ENCODE measurements around the gene CAMTA1. TPM values are rescaled to one million over a fixed set of nuclear protein-coding genes. Genes with fewer than 3 reads are reported as not detected.

Gene CAMTA1
- total RNA-seq, 1 donor from 2014 or later, result 77.6 TPM

DNA sequence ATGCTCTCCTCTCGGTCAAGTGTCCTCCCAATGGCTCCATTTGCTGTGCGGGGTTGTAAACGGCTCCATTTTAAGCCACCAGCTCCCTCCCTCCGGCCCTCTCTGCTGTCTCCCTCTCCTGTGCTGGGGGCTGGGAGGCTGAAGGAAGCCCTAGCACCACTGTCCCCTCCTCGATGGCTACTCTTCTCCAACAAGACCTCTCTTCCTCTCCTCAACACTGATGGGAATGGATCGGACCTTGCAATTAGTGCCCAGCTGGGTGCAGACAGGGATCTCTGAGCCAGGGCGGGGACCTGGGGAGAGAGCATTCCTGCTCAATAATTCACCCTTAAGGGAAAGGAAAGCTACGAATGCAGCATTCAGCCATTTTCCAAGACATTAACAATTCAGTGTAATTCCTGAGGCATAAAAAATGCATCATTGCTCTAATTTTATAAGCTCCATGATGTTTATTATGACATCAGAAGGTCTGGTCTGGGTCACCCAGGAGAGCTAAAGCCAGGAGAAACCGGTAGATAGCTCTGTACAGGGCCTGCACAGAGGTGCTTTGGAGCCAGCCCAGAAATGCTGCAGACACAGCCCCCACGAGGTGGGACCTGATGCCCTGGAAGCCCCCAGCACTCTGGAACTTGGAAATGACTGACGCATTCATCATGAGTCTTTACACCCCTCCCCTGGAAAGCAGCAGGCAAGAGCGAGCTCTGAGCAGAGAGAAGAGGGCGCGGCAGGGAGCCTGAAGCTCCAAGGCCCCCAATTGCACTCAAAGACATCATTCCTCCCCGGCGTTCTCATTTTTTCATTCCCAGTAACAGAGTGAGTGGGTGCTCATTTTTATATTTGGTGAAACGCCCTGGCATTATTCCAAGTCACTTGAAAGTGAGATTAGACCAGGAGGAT, 909.6 kb downstream of the CAMTA1 start:
- H3K27ac ChIP-seq (ENCODE audit: low read depth, low read length), result no peak overlapping the region
- DNase-seq (ENCODE audit: low read depth) (no peak), FAIRE-seq (no peak)
- H3K4me3 ChIP-seq (ENCODE audit: insufficient read depth, low read depth, low read length), result no peak overlapping the region
- no peak for TF ChIP-seq EZH2 (IDR thresholded peaks at IDR 0.05; ENCODE audit: insufficient read depth, low read length)
- TF ChIP-seq, protein P1, sequence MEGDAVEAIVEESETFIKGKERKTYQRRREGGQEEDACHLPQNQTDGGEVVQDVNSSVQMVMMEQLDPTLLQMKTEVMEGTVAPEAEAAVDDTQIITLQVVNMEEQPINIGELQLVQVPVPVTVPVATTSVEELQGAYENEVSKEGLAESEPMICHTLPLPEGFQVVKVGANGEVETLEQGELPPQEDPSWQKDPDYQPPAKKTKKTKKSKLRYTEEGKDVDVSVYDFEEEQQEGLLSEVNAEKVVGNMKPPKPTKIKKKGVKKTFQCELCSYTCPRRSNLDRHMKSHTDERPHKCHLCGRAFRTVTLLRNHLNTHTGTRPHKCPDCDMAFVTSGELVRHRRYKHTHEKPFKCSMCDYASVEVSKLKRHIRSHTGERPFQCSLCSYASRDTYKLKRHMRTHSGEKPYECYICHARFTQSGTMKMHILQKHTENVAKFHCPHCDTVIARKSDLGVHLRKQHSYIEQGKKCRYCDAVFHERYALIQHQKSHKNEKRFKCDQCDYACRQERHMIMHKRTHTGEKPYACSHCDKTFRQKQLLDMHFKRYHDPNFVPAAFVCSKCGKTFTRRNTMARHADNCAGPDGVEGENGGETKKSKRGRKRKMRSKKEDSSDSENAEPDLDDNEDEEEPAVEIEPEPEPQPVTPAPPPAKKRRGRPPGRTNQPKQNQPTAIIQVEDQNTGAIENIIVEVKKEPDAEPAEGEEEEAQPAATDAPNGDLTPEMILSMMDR (IDR thresholded peaks at IDR 0.05; ENCODE audit: insufficient read depth, low read depth, low read length), result no peak
- peaks cover 56% of the 10 kb centered on the region for H3K27me3 Mint-ChIP-seq (ENCODE audit: low read depth, unreplicated experiment)
- peaks cover 28% of the 10 kb centered on the region for H3K9me3 Mint-ChIP-seq (ENCODE audit: unreplicated experiment)
- peaks cover 5% of the 10 kb centered on the region for H3K36me3 Mint-ChIP-seq (ENCODE audit: low read depth, unreplicated experiment)
- no peaks in the 10 kb centered on the region for H3K4me1 ChIP-seq (ENCODE audit: insufficient read depth, low read length)
- H3K79me2 ChIP-seq (ENCODE audit: insufficient read depth, low read length), result no peaks in the 10 kb centered on the region
- H3K27ac Mint-ChIP-seq (ENCODE audit: unreplicated experiment), result no peak overlapping the region
- no peak overlapping the region for H3K4me2 ChIP-seq (ENCODE audit: low read length)
- H3K9ac ChIP-seq (ENCODE audit: low read length), result no peak overlapping the region
- no peaks in the 10 kb centered on the region for H3K4me1 Mint-ChIP-seq (ENCODE audit: low read depth, unreplicated experiment)
- H4K20me1 ChIP-seq (ENCODE audit: insufficient read depth, low read length), result no peaks in the 10 kb centered on the region
- no peak overlapping the region for H2AFZ ChIP-seq (ENCODE audit: low read depth, low read length)
- H3K36me3 ChIP-seq (ENCODE audit: insufficient read depth, low read length), result no peaks in the 10 kb centered on the region
- peaks cover 5% of the 10 kb centered on the region for H3K27me3 ChIP-seq (ENCODE audit: insufficient read depth, low read length)
- no peak overlapping the region for H3K4me3 Mint-ChIP-seq (ENCODE audit: unreplicated experiment)
- peaks cover 8% of the 10 kb centered on the region for H3K9me3 ChIP-seq (ENCODE audit: insufficient read depth, low read depth, low read length)

- H3K27ac ChIP-seq (ENCODE audit: low read depth, low read length), result no peak overlapping the region
- peaks cover 5% of the 10 kb centered on the region for H3K27me3 ChIP-seq (ENCODE audit: insufficient read depth, low read length)
- no peak overlapping the region for H3K9ac ChIP-seq (ENCODE audit: low read length)
- H3K79me2 ChIP-seq (ENCODE audit: insufficient read depth, low read length), result no peaks in the 10 kb centered on the region
- TF ChIP-seq, protein P1 (IDR thresholded peaks at IDR 0.05; ENCODE audit: insufficient read depth, low read depth, low read length), result no peak
- no peak for TF ChIP-seq EZH2 (IDR thresholded peaks at IDR 0.05; ENCODE audit: insufficient read depth, low read length)
- no peak overlapping the region for H3K4me3 ChIP-seq (ENCODE audit: insufficient read depth, low read depth, low read length)
- Mint-ChIP-seq H3K4me3 (ENCODE audit: unreplicated experiment) (no peak overlapping the region), H3K4me1 (ENCODE audit: low read depth, unreplicated experiment) (no peaks in the 10 kb centered on the region), H3K27ac (ENCODE audit: unreplicated experiment) (no peak overlapping the region), H3K9me3 (ENCODE audit: unreplicated experiment) (peaks cover 28% of the 10 kb centered on the region), H3K36me3 (ENCODE audit: low read depth, unreplicated experiment) (peaks cover 5% of the 10 kb centered on the region), H3K27me3 (ENCODE audit: low read depth, unreplicated experiment) (peaks cover 56% of the 10 kb centered on the region)
- H3K9me3 ChIP-seq (ENCODE audit: insufficient read depth, low read depth, low read length), result peaks cover 8% of the 10 kb centered on the region
- FAIRE-seq, result no peak
- no peak overlapping the region for H3K4me2 ChIP-seq (ENCODE audit: low read length)
- no peak overlapping the region for H2AFZ ChIP-seq (ENCODE audit: low read depth, low read length)
- DNase-seq (ENCODE audit: low read depth), result no peak
- no peaks in the 10 kb centered on the region for H3K36me3 ChIP-seq (ENCODE audit: insufficient read depth, low read length)
- no peaks in the 10 kb centered on the region for H4K20me1 ChIP-seq (ENCODE audit: insufficient read depth, low read length)
- H3K4me1 ChIP-seq (ENCODE audit: insufficient read depth, low read length), result no peaks in the 10 kb centered on the region
Observed at GRCh38 chr1:7695497-7696117, 910.4 kb downstream of the CAMTA1 start.

Measured in astrocyte (in vitro differentiated cells and primary cell).